Astrocyte of the cerebellum (primary cell): Measurements from ENCODE around the gene PEX12.
"Not testable (repeated sequence)": the region's sequence is repeated elsewhere in the genome, so short reads cannot be mapped to it uniquely, and the experiment has no call there.

Source experiments
- DNase-seq: peaks from one replicate; pipeline ENCODE4 v3.0.0-alpha.2; 2011; ENCODE audit warnings: low read depth
- H3K4me3 ChIP-seq: 2 replicates; pipeline ENCODE4 v1.5.1; 2011; ENCODE audit warnings: mild to moderate bottlenecking, low read depth, low read length, moderate library complexity
- in situ Hi-C: cut with HindIII; loops from 2 replicates; pipeline ENCODE4 v1.10.0; 2017; ENCODE audit warnings: low sequenced_read_pairs
- TF ChIP-seq, protein P1 (sequence below): IDR thresholded peaks from 2 replicates; pipeline ENCODE4 v1.5.1; 2012; ENCODE audit warnings: low read length, low read depth, moderate library complexity, mild to moderate bottlenecking; ENCODE audit errors: missing control alignments

Gene PEX12

DNA sequence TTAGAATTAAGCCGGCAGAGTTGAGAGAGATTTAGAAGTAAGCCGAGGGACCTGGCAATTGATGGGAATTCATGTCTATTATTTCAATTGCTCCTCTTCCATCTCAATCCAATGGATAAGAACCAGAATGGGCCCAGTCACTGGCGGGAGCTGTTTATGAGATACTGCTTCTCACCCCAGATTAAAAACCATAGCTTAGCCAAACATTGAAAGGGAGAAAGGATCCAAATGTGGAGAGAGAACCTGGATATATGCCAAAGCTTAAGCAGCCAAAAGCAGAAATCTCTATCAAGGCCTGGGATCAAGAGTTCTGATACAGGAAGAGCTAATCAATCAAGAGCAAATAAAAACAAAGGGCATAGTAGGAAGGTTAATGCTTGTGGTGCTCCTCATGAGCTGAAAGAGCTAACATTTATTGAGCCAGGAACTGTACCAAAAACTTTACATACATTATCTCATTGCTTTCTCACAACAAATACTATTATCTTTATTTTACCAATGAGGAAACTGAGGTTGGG is 43.7 kb downstream of the PEX12 start:
- in situ Hi-C loops, result loop anchor here (10.0 to 25.0 kb wide), 3 partner anchors 220 to 1097 kb away; partner anchors contain the start of genes NLE1 and UNC45B
- no peak overlapping the region for H3K4me3 ChIP-seq
- TF ChIP-seq, protein P1, sequence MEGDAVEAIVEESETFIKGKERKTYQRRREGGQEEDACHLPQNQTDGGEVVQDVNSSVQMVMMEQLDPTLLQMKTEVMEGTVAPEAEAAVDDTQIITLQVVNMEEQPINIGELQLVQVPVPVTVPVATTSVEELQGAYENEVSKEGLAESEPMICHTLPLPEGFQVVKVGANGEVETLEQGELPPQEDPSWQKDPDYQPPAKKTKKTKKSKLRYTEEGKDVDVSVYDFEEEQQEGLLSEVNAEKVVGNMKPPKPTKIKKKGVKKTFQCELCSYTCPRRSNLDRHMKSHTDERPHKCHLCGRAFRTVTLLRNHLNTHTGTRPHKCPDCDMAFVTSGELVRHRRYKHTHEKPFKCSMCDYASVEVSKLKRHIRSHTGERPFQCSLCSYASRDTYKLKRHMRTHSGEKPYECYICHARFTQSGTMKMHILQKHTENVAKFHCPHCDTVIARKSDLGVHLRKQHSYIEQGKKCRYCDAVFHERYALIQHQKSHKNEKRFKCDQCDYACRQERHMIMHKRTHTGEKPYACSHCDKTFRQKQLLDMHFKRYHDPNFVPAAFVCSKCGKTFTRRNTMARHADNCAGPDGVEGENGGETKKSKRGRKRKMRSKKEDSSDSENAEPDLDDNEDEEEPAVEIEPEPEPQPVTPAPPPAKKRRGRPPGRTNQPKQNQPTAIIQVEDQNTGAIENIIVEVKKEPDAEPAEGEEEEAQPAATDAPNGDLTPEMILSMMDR, result no peak
- no peak for DNase-seq

DNA sequence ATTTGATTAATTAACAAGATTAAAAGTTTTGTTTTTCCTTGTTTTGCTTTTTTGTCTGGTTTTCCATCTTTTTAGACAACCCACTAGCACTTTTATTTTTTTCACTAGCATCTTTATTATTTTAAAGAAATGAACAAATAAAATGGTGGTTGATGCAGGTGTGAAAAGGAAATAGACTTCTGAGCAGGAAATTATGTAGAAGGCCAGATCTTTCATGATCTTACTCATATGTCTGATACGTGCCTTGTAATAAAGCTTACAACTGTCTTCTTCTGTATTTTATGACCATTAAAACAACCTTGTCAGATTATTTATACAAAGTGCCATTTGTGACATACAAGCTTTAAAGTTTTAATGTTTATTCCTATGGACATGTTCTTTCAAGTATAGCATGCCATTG is 47.2 kb downstream of the PEX12 start:
- H3K4me3 ChIP-seq, result no peak overlapping the region
- TF ChIP-seq, protein P1, result no peak
- in situ Hi-C loops, result loop anchor here (10.0 to 25.0 kb wide), 3 partner anchors 216 to 1094 kb away; partner anchors contain the start of genes NLE1 and UNC45B
- no peak for DNase-seq

DNA sequence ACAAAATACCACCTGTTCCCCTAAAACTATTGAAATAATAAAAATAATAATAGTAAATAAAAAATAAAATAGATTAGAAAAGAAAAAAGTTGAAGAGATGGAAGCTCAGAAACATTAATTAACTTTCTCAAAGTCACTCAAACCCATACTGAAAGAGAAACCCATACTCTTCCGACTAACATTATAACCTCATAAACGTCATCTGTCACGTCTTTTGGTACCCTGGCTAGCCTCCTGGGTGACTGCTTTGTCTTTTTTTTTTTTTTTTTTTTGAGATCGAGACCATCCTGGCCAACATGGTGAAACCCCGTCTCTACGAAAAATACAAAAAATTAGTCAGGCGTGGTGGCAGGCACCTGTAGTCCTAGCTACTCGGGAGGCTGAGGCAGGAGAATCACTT is 48.5 kb downstream of the PEX12 start:
- DNase-seq, result no peak
- TF ChIP-seq, protein P1, result no peak
- in situ Hi-C loops, result loop anchor here (10.0 to 25.0 kb wide), 3 partner anchors 215 to 1093 kb away; partner anchors contain the start of genes NLE1 and UNC45B
- H3K4me3 ChIP-seq, result no peak overlapping the region

DNA sequence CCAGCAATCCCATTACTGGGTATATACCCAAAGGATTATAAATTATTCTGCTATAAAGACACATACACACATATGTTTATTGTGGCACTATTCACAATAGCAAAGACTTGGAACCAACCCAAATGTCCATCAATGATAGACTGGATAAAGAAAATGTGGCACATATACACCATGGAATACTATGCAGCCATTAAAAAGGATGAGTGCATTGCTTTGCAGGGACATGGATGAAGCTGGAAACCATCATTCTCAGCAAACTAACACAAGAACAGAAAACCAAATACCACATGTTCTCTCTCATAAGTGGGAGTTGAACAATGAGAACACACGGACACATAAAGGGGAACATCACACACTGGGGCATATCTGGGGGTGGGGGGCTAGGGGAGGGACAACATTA is 49.0 kb downstream of the PEX12 start:
- DNase-seq, H3K4me3 ChIP-seq: not testable (repeated sequence)
- in situ Hi-C loops, result loop anchor here (25.0 kb wide), 2 partner anchors 392 to 1092 kb away; partner anchors contain the start of genes NLE1 and UNC45B
